ENCODE data around the gene NHERF2.
"Not testable (repeated sequence)": the region's sequence is repeated elsewhere in the genome, so short reads cannot be mapped to it uniquely, and the experiment has no call there.

NHERF2 gene

GRCh38 chr16:2009791-2010510 is 16.8 kb upstream of the NHERF2 start, which contains the start of gene ZNF598:
TSS of gene ZNF598 (minus strand) at chr16:2009821.
- peak within 1 kb of the TSS; percentile 97 for H3K9ac ChIP-seq (ENCODE audit: low read length)
- H3K4me3 ChIP-seq (ENCODE audit: low read length): peak within 1 kb of the TSS; percentile 98
- H3K27ac ChIP-seq (ENCODE audit: low read length): peak within 1 kb of the TSS; percentile 93
- no peaks in the 10 kb centered on the region for H3K9me3 ChIP-seq (ENCODE audit: control insufficient read depth, low read depth, low read length)
- H3K36me3 ChIP-seq (ENCODE audit: control insufficient read depth, low read depth, low read length): no peaks in the 10 kb centered on the region
- peaks cover 14% of the 10 kb centered on the region for H3K4me1 ChIP-seq (ENCODE audit: control insufficient read depth, low read depth, low read length)
- no peaks in the 10 kb centered on the region for H3K27me3 ChIP-seq (ENCODE audit: control insufficient read depth, insufficient read depth, low read length)

DNA sequence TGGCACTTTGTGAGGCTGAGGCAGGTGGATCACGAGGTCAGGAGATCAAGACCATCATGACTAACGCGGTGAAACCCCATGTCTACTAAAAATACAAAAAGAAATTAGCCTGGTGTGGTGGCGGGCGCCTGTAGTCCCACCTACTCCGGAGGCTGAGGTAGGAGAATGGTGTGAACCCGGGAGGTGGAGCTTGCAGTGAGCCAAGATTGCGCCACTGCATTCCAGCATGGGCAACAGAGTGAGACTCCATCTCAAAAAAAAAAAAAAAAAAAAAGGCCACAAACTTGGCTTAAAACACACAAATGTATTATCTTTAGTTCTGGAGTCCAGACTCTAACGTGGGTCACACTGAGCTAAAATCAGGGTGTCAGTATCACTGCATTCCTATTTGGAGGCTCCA is 15.0 kb upstream of the NHERF2 start:
- not testable (repeated sequence) for H3K27me3 ChIP-seq (ENCODE audit: control insufficient read depth, insufficient read depth, low read length); H3K36me3 ChIP-seq (ENCODE audit: control insufficient read depth, low read depth, low read length); H3K9ac ChIP-seq (ENCODE audit: low read length); H3K9me3 ChIP-seq (ENCODE audit: control insufficient read depth, low read depth, low read length); H3K27ac ChIP-seq (ENCODE audit: low read length); H3K4me3 ChIP-seq (ENCODE audit: low read length)
- peaks cover 14% of the 10 kb centered on the region for H3K4me1 ChIP-seq (ENCODE audit: control insufficient read depth, low read depth, low read length)

DNA sequence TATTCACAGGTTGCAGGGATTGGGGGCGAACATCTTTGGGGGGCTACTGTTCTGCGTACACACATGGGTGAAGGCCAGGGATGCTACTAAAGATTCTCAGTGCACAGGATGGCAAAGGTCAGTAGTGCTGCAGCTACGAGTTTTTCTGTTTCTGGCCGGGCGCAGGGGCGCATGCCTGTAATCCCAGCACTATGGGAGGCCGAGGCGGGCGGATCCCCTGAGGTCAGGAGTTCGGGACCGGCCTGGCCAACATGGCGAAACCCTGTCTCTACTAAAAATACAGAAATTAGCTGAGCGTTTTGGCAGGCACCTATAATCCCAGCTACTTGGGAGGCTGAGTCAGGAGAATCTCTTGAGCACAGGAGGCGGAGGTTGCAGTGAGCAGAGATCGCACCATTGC is 13.2 kb upstream of the NHERF2 start:
- Histone ChIP-seq H3K9ac (ENCODE audit: low read length) (no peak overlapping the region), H3K4me3 (ENCODE audit: low read length) (no peak overlapping the region), H3K36me3 (ENCODE audit: control insufficient read depth, low read depth, low read length) (no peaks in the 10 kb centered on the region), H3K9me3 (ENCODE audit: control insufficient read depth, low read depth, low read length) (no peaks in the 10 kb centered on the region), H3K27ac (ENCODE audit: low read length) (no peak overlapping the region), H3K27me3 (ENCODE audit: control insufficient read depth, insufficient read depth, low read length) (no peaks in the 10 kb centered on the region), H3K4me1 (ENCODE audit: control insufficient read depth, low read depth, low read length) (peaks cover 7% of the 10 kb centered on the region)

- H3K9ac ChIP-seq (ENCODE audit: low read length): no peak overlapping the region
- peaks cover 3% of the 10 kb centered on the region for H3K4me1 ChIP-seq (ENCODE audit: control insufficient read depth, low read depth, low read length)
- H3K4me3 ChIP-seq (ENCODE audit: low read length): no peak overlapping the region
- no peak overlapping the region for H3K27ac ChIP-seq (ENCODE audit: low read length)
- H3K27me3 ChIP-seq (ENCODE audit: control insufficient read depth, insufficient read depth, low read length): peaks cover 17% of the 10 kb centered on the region
- no peaks in the 10 kb centered on the region for H3K36me3 ChIP-seq (ENCODE audit: control insufficient read depth, low read depth, low read length)
- no peaks in the 10 kb centered on the region for H3K9me3 ChIP-seq (ENCODE audit: control insufficient read depth, low read depth, low read length)
Observed at GRCh38 chr16:2015117-2015946, 11.4 kb upstream of the NHERF2 start.

GRCh38 chr16:2015947-2016208 is 10.8 kb upstream of the NHERF2 start:
- Histone ChIP-seq H3K4me1 (ENCODE audit: control insufficient read depth, low read depth, low read length) (no peaks in the 10 kb centered on the region), H3K27me3 (ENCODE audit: control insufficient read depth, insufficient read depth, low read length) (peaks cover 23% of the 10 kb centered on the region), H3K27ac (ENCODE audit: low read length) (no peak overlapping the region), H3K4me3 (ENCODE audit: low read length) (no peak overlapping the region), H3K9me3 (ENCODE audit: control insufficient read depth, low read depth, low read length) (no peaks in the 10 kb centered on the region), H3K36me3 (ENCODE audit: control insufficient read depth, low read depth, low read length) (no peaks in the 10 kb centered on the region), H3K9ac (ENCODE audit: low read length) (no peak overlapping the region)

GRCh38 chr16:2016407-2016922 is 10.2 kb upstream of the NHERF2 start:
- H3K4me1 ChIP-seq (ENCODE audit: control insufficient read depth, low read depth, low read length): no peaks in the 10 kb centered on the region
- H3K27me3 ChIP-seq (ENCODE audit: control insufficient read depth, insufficient read depth, low read length): peaks cover 29% of the 10 kb centered on the region
- no peak overlapping the region for H3K4me3 ChIP-seq (ENCODE audit: low read length)
- H3K9ac ChIP-seq (ENCODE audit: low read length): no peak overlapping the region
- no peaks in the 10 kb centered on the region for H3K36me3 ChIP-seq (ENCODE audit: control insufficient read depth, low read depth, low read length)
- H3K9me3 ChIP-seq (ENCODE audit: control insufficient read depth, low read depth, low read length): no peaks in the 10 kb centered on the region
- no peak overlapping the region for H3K27ac ChIP-seq (ENCODE audit: low read length)

GRCh38 chr16:2019518-2019920 is 7.2 kb upstream of the NHERF2 start, which contains the start of gene NPW:
TSS of gene NPW (plus strand) at chr16:2019785.
- no peaks in the 10 kb centered on the region for H3K36me3 ChIP-seq (ENCODE audit: control insufficient read depth, low read depth, low read length)
- H3K4me1 ChIP-seq (ENCODE audit: control insufficient read depth, low read depth, low read length): no peaks in the 10 kb centered on the region
- no peak within 1 kb of the TSS for H3K9ac ChIP-seq (ENCODE audit: low read length)
- no peaks in the 10 kb centered on the region for H3K9me3 ChIP-seq (ENCODE audit: control insufficient read depth, low read depth, low read length)
- peaks cover 48% of the 10 kb centered on the region for H3K27me3 ChIP-seq (ENCODE audit: control insufficient read depth, insufficient read depth, low read length)
- peak within 1 kb of the TSS; percentile 53 for H3K4me3 ChIP-seq (ENCODE audit: low read length)
- H3K27ac ChIP-seq (ENCODE audit: low read length): no peak within 1 kb of the TSS

GRCh38 chr16:2019921-2020831 is 6.5 kb upstream of the NHERF2 start:
- Histone ChIP-seq H3K4me1 (ENCODE audit: control insufficient read depth, low read depth, low read length) (no peaks in the 10 kb centered on the region), H3K9me3 (ENCODE audit: control insufficient read depth, low read depth, low read length) (no peaks in the 10 kb centered on the region), H3K9ac (ENCODE audit: low read length) (no peak overlapping the region)

DNA sequence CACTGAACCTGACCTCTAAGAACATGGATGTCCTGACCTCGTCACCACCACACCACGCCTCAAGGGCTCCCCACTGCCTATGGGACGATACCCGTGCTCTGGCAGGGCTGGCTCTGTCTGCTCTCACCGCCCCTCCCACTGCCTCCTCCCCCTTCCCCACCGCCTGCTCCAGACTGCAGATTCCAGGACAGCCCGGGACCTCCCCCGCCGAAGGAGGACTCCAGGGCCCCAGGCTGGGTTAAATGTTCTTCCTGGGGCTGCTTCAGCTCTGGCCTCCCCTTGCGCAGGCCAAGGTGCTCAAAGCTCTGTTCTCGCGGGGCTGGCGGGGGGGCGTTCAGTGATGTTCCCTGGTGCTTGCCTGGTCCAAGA is 4.0 kb upstream of the NHERF2 start:
- H3K9me3 ChIP-seq (ENCODE audit: control insufficient read depth, low read depth, low read length): no peaks in the 10 kb centered on the region
- H3K27me3 ChIP-seq (ENCODE audit: control insufficient read depth, insufficient read depth, low read length): peaks cover 69% of the 10 kb centered on the region
- H3K9ac ChIP-seq (ENCODE audit: low read length): no peak overlapping the region
- H3K27ac ChIP-seq (ENCODE audit: low read length): no peak overlapping the region
- H3K4me3 ChIP-seq (ENCODE audit: low read length): peak overlapping the region; percentile 61
- no peaks in the 10 kb centered on the region for H3K36me3 ChIP-seq (ENCODE audit: control insufficient read depth, low read depth, low read length)
- H3K4me1 ChIP-seq (ENCODE audit: control insufficient read depth, low read depth, low read length): no peaks in the 10 kb centered on the region

More at GRCh38 chr16:2019921-2020831, 6.5 kb upstream of the NHERF2 start:
- Histone ChIP-seq H3K27ac (ENCODE audit: low read length) (no peak overlapping the region), H3K36me3 (ENCODE audit: control insufficient read depth, low read depth, low read length) (no peaks in the 10 kb centered on the region), H3K4me3 (ENCODE audit: low read length) (peak overlapping the region; percentile 53), H3K27me3 (ENCODE audit: control insufficient read depth, insufficient read depth, low read length) (peaks cover 48% of the 10 kb centered on the region)

DNA sequence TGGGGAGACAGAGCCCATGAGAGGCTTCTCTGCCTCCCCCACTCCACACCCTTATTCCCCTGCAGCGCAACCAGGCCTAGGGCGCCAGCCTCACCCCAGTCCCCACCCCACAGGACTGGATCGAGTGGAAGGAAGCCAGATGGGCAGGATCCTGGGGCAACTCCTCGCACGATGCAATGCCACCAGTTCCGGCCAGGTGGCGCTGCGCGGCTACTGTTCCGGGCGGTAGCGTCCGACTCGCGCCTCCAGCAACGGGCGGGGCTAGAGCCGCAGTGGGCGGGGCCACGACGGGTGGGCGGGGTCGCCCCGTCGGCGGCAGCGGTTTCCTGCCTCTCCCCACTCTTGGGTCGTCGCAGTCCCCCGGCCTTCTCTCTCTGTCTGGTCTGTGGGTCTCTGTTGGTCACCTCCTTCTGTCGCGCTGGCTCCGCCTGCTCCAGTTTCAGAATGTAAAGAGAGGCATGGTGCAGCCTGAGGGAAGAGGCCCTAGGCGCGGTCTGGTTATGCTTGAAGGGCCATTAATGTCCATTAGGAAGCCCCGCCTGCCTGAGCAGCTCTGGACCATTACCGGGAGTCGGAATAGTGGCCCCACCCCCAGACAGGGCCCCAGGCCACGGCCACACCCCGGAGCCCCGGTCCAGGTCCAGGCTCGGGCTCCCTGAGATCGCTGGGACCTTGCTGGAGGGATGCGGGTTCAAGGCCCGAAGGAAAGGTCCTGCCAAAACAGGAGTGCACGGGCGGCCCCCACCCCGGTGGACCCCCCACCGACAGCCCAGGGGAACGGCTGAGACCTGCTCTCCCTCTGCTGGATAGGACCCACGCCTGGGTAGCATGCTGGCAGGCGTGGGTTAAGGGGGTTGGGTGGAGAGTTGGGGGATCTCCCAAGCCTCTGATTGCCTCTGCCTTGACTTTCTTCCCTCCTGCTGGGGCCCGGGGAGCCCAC is 3.3 kb upstream of the NHERF2 start:
- Histone ChIP-seq H3K4me1 (ENCODE audit: control insufficient read depth, low read depth, low read length) (no peaks in the 10 kb centered on the region), H3K36me3 (ENCODE audit: control insufficient read depth, low read depth, low read length) (no peaks in the 10 kb centered on the region), H3K9ac (ENCODE audit: low read length) (no peak overlapping the region), H3K4me3 (ENCODE audit: low read length) (peak overlapping the region; percentile 61), H3K27me3 (ENCODE audit: control insufficient read depth, insufficient read depth, low read length) (peaks cover 75% of the 10 kb centered on the region), H3K27ac (ENCODE audit: low read length) (no peak overlapping the region), H3K9me3 (ENCODE audit: control insufficient read depth, low read depth, low read length) (no peaks in the 10 kb centered on the region)

Data from iPS-18a (cell line).